Measurements from ENCODE around the gene HPD.

Gene HPD

DNA sequence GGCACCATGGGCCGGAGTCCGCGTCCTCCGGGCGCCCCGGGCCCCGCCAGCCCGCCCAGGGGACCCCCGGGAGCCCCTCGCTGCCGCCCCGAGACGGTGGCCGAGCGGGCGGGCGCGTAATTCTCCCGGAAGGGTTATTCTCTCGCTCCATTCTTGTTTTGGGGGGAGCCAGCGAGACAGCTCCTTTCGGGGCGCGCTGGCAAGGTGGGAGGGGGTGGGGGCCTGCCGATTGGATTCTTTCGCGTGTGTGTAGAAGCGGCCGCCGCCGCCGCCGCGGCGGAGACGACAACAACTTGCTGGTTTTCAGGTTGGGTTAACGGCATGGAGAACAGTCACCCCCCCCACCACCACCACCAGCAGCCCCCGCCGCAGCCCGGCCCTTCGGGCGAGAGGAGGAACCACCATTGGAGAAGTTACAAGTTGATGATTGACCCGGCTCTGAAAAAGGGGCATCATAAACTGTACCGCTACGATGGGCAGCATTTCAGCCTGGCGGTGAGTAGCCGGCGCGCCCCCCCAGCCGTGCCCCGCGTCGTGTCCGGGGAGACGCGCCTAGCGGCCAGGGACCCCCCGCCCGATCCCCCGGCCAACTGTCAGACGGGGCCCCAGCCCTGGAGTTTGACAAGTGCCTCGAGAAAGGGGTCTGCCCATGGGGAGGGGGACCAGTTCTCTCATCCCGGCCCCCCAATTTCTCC is 54.1 kb downstream of the HPD start:
- Histone ChIP-seq H3K27ac (peak overlapping the region; percentile 83), H3K9me3 (ENCODE audit: severe bottlenecking) (no peaks in the 10 kb centered on the region), H3K27me3 (ENCODE audit: insufficient read depth, low read depth, severe bottlenecking) (no peaks in the 10 kb centered on the region), H3K4me3 (ENCODE audit: low read depth, low read length) (peak overlapping the region; percentile 84), H3K36me3 (peaks cover 28% of the 10 kb centered on the region)
- no peak for DNase-seq
- TF ChIP-seq, protein P1, sequence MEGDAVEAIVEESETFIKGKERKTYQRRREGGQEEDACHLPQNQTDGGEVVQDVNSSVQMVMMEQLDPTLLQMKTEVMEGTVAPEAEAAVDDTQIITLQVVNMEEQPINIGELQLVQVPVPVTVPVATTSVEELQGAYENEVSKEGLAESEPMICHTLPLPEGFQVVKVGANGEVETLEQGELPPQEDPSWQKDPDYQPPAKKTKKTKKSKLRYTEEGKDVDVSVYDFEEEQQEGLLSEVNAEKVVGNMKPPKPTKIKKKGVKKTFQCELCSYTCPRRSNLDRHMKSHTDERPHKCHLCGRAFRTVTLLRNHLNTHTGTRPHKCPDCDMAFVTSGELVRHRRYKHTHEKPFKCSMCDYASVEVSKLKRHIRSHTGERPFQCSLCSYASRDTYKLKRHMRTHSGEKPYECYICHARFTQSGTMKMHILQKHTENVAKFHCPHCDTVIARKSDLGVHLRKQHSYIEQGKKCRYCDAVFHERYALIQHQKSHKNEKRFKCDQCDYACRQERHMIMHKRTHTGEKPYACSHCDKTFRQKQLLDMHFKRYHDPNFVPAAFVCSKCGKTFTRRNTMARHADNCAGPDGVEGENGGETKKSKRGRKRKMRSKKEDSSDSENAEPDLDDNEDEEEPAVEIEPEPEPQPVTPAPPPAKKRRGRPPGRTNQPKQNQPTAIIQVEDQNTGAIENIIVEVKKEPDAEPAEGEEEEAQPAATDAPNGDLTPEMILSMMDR (IDR thresholded peaks at IDR 0.05; ENCODE audit: low read depth, low read length): no peak

DNA sequence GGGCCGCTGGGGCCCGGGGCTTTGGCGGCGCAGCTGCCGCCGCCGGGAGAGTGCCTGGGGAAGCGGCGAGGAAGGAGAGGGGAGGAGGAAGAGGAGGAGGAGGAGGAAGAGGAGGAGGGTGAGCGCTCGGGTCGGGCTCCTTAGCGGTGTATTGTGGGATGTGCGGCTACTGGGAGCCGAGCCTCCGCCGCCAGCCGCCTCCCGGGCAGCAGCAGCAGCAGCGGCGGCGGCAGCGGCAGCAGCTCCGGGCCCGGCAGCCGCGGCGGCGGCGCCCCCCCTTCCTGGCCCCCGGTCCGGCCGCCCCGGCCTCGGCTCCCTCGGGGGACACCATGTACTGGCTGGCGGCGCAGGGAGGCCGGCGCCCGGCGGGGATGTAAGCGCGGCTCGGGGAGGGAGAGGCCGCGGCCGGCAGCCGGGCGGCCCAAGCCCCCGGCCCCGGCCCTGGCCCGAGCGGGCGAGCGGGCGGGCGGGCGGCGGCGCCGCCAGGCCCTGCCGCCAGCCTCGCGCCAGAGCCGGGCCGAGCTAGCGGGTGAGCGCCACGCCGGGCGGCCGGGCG is 54.7 kb downstream of the HPD start, which contains the start of gene SETD1B:
SETD1B (plus strand) TSS at position 149 of the 556 bp plus-strand sequence. CDS start 729 bp downstream, outside the sequence.
- DNase-seq: peak; percentile 47
- H3K27ac ChIP-seq: peak within 1 kb of the TSS; percentile 100
- H3K27me3 ChIP-seq (ENCODE audit: insufficient read depth, low read depth, severe bottlenecking): no peaks in the 10 kb centered on the region
- TF ChIP-seq, protein P1 (IDR thresholded peaks at IDR 0.05; ENCODE audit: low read depth, low read length): no peak
- H3K4me3 ChIP-seq (ENCODE audit: low read depth, low read length): peak within 1 kb of the TSS; percentile 84
- peaks cover 24% of the 10 kb centered on the region for H3K36me3 ChIP-seq
- H3K9me3 ChIP-seq (ENCODE audit: severe bottlenecking): no peaks in the 10 kb centered on the region

DNA sequence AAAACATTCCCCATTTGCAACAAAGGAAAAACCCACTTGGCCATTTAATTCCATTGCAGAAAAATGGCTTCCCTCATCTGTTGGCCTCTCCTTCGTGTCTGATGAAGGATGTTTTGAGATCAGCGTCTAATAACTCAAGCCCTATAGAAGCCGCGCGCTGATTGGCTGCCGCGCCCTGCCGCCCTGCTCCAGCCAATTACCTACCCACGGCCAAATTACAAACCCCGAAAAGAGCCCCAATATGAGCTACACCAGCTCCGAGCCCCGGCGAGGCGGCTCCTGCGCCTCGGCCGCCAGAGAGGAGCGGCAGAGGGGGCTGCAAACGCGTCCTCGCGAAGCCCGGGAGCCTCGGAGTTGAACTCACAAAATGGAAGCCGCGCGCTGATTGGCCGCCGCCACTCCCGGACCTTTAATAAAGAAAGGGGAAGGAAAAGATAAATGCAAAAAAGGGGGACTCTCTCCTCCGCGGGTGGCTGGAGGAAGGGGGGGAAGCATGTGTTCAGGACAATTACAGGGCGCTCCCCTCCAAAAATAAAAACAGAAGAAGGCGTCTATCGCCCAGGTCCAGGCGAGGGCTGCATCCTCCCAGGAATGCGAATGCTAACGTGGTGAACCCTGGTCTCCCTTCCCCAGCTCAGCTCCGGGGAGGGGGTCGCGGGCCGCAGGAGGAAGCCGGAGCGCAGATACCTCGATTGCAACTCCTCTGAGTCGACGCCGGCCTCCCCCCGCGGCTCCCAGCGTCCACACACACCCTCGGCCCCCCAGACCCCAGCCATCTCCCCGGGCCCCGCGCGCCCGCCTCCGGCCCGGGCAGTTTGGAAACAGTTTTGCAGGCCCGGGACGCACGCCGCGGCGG is 55.6 kb downstream of the HPD start:
- Histone ChIP-seq H3K27me3 (ENCODE audit: insufficient read depth, low read depth, severe bottlenecking) (no peaks in the 10 kb centered on the region), H3K9me3 (ENCODE audit: severe bottlenecking) (no peaks in the 10 kb centered on the region), H3K27ac (peak overlapping the region; percentile 100), H3K36me3 (peaks cover 22% of the 10 kb centered on the region), H3K4me3 (ENCODE audit: low read depth, low read length) (peak overlapping the region; percentile 51)
- DNase-seq: peak; percentile 90
- TF ChIP-seq, protein P1 (IDR thresholded peaks at IDR 0.05; ENCODE audit: low read depth, low read length): no peak

DNA sequence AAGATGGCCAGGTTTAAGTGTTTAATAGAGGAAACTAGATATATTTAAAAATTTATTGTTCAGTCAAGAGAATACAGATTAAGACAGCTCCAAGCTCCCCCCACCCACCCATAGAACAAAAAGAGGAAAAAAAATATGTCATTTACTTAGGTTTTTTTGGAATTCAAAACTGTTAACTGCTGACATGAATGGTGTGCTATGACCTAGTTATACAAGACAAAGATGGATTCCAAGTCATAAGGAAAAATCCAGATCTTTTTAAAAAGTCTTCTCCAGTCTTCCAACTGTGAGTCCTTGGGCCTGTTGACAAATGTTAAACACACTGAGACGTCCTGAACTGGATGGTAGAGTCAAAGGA is 56.2 kb downstream of the HPD start:
- H3K9me3 ChIP-seq (ENCODE audit: severe bottlenecking): no peaks in the 10 kb centered on the region
- peak overlapping the region; percentile 51 for H3K4me3 ChIP-seq (ENCODE audit: low read depth, low read length)
- no peak for DNase-seq
- no peaks in the 10 kb centered on the region for H3K27me3 ChIP-seq (ENCODE audit: insufficient read depth, low read depth, severe bottlenecking)
- H3K36me3 ChIP-seq: peaks cover 26% of the 10 kb centered on the region
- H3K27ac ChIP-seq: peak overlapping the region; percentile 100
- TF ChIP-seq, protein P1 (IDR thresholded peaks at IDR 0.05; ENCODE audit: low read depth, low read length): no peak

DNA sequence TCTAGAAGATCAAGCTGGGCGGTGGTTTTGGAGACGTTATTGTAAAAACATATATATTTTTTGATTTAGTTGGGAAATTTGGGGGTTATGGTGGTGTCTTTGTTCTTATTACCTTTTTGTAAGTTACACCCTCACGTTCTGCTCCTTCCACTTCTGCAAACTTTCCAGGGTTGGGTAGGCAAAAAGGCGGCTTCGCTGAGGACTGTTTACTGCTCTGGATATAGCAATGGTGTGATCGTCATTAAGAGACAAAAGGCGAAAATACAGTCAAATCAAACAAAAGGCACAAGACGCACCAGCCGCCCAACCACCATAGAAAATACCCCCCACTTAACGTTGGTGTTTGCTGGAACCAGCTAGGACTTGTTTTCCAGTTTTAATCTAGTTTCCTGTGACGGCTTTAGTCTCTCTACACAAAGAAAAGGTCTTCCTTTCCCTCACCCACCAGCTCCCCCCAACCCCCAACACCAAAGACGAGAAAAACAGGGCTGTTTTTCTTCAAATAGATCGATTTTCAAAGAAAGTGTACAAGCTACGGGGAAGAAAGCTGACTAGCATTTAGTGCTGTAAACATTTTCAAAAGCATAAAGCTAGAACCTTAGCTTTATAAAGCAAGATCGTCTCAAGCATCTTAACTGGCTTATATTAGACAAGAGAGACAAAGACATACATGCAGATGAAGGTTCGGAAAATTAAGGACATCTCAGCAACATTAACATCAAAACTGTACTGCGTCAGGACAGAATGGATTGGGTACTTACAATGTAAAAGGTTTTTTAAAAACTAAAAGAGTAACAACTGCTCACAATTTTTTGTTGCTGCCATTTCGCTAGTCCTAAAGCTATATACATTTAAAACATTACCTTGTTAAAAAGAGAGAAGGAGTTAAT is 56.8 kb downstream of the HPD start:
- Histone ChIP-seq H3K4me3 (ENCODE audit: low read depth, low read length) (peak overlapping the region; percentile 51), H3K27me3 (ENCODE audit: insufficient read depth, low read depth, severe bottlenecking) (no peaks in the 10 kb centered on the region), H3K9me3 (ENCODE audit: severe bottlenecking) (no peaks in the 10 kb centered on the region), H3K27ac (peak overlapping the region; percentile 100), H3K36me3 (peaks cover 24% of the 10 kb centered on the region)
- TF ChIP-seq, protein P1 (IDR thresholded peaks at IDR 0.05; ENCODE audit: low read depth, low read length): no peak
- no peak for DNase-seq

Data from WERI-Rb-1 (cell line).